Measurements from ENCODE around the gene ADGRB3.
"Not testable (repeated sequence)": the region's sequence is repeated elsewhere in the genome, so short reads cannot be mapped to it uniquely, and the experiment has no call there.

Gene ADGRB3

DNA sequence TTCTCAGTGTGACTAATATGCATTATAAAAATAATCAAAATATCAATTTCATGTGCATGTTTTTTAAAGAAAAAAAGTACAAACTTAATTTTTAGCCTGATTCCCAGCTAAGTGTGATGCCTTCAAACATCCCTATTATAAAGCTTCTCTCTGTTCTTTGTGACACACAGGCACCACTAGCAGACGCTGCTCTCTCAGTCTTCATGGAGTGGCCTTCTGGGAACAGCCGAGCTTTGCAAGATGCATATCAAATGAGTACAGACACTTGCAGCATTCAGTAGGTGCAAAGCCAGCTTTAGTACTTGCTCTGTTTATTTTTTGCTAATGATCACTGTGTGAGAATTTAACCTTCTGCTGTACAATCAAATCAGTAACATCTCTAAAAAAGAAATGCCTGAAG lies 340.0 kb downstream of the ADGRB3 start:
- DNase-seq = no peak

DNA sequence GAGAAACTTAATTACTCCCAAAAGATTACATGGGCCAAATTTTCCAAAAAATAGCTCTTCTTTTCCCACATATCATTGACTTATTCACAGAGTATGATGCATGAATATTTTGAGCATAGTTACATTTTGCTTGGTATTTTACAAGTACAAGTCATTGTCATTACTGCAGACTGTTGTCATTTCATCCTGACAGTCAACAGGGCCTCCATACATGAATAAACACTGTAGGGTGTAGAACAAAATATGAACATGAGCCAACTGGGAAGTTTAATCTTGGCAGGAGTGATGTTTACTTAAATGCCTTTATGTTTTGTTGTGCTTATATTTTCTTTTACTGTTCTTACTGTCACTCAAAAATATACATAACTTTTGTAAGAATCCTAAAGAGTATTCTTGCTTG lies 340.7 kb downstream of the ADGRB3 start:
- DNase-seq = no peak

GRCh38 chr6:68976260-68976659 lies 341.2 kb downstream of the ADGRB3 start:
- no peak for DNase-seq

DNA sequence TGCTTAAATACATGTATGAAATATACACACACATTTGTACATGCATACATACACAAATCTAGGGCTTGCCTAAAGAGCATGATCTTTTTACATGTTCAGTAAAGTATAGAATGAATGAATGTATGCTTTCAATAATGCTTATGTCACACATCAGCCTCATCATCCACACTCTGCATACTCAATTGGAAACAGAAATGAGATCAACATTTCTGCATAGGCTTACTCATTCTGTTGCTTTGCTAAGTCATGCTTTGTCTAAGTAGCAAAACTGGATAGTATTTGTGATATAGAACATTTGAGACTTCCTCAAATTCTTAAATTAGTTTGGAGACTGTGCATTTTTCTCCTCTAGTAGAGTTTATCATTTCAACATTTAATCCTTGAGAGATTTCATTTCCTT lies 343.3 kb downstream of the ADGRB3 start:
- DNase-seq = no peak

GRCh38 chr6:68981668-68982067 lies 346.6 kb downstream of the ADGRB3 start:
- DNase-seq = not testable (repeated sequence)

DNA sequence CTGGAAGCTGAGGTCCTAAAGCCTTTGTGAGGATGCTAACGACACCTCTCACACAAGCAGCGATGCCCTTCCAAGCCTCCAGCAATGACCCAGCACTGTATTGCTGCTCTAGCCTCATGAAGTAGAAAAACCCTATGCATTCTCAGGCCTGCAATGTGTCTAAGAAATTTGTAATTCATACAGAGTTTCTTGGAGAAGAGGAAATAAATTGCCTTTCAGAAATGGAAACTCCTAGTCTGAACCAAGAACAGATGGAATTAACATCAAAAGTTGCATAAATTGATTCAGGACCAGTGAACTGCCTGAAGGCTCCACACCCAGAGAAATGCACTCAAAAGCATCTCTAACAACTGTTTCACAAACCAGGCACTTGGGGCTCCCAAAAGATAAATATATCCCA lies 353.6 kb downstream of the ADGRB3 start:
- DNase-seq = no peak

GRCh38 chr6:68990317-68990716 lies 355.2 kb downstream of the ADGRB3 start:
- DNase-seq = no peak

DNA sequence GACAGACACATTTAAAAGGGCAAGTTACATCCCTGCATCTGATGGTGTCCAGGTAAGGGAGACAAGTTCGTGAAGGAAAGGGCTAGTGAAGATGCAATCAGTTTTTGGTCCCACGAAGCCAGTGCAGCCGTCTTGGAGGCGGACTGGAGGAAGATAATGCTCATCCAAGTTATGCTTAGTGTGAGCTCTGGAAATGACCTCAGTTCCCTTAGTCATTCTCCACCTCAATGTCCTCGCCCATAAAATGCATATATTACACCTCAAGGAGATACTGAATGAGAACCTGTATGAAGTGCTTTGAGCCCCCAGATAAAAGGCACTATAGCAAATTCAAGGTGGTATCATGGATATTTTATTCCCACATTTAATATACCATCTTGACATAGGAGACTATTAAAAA lies 358.8 kb downstream of the ADGRB3 start:
- DNase-seq = no peak

GRCh38 chr6:68994521-68994920 lies 359.4 kb downstream of the ADGRB3 start:
- no peak for DNase-seq

GRCh38 chr6:69005199-69005598 lies 370.1 kb downstream of the ADGRB3 start:
- DNase-seq = no peak

DNA sequence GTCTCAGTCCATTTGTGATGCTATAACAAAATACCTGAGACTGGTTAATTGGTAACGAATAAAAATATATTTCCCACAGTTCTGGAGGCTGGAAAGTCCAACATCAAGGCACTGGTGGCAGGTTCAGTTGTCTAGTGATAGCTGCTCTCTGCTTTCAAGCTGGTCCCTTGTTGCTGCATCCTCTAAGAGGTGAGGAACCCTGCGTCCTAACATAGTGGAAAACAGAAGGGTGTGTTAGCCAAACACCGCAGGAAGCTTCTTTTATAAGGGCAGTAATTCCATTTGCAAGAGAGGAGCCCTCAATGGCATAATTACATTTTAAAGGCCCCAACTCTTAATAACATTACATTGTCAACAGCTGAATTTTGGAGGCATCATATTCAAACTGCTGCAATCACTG lies 372.7 kb downstream of the ADGRB3 start:
- DNase-seq = no peak

DNA sequence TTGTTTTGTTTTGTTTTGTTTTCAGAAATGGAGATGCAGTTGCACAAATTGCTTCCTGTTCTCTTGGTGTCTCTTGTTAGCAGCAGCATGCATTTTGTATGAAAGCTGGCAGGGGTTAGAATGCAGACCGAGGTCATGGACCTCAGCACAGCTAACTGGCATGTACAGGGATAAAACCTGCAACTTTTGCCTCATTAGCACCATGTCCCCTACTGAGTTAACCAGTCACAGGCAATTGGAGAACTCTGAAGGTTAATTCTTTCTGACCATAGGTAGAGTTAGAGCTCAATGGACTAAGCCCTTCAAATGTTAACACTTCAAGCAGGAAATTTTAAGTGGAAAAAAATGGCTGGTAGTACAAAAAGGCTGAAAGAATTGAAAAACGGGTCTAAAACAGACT lies 377.1 kb downstream of the ADGRB3 start:
- DNase-seq = no peak

- DNase-seq = no peak
Observed at GRCh38 chr6:69012876-69013275, 377.8 kb downstream of the ADGRB3 start.

- DNase-seq = no peak
Observed at GRCh38 chr6:69018906-69019305, 383.8 kb downstream of the ADGRB3 start.

DNA sequence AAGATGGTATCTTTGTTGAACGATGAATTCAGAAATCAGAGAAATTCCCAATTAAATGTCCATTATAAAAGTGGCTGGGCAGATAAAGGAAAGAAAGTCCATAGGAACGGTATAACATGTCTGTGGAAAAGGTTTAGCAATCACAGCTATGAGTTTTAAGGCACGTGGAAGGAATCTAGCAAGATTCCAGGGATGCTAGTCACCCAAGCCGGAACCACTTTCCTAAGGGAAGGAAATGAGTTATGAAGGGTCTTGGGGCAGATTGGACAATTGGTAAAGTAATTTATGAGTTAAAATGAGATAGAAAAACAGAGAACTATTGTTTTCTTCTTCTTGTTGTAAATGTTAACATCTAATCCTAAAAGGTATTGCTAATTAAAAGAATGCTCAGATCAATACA lies 384.8 kb downstream of the ADGRB3 start:
- no peak for DNase-seq

GRCh38 chr6:69022993-69023392 lies 387.9 kb downstream of the ADGRB3 start:
- DNase-seq = no peak

DNA sequence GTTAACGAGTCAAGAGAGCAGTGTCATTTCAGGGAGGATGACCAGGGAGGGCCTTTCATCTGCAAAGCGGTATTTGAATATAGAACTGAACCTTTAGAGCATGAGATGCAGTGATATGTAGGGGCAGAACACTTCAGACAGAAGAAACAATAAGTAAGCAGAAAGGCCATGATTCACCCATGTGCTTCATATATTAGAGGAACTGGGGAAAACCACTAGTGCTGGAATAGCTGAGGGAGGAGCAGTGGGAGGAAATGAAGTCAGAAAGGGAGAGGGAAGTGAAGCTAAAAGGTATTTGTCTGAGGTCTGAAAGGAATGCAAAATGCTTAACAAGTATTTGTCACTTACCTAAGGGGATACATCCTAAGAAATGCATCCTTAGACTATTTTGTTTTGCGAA lies 391.2 kb downstream of the ADGRB3 start:
- no peak for DNase-seq

DNA sequence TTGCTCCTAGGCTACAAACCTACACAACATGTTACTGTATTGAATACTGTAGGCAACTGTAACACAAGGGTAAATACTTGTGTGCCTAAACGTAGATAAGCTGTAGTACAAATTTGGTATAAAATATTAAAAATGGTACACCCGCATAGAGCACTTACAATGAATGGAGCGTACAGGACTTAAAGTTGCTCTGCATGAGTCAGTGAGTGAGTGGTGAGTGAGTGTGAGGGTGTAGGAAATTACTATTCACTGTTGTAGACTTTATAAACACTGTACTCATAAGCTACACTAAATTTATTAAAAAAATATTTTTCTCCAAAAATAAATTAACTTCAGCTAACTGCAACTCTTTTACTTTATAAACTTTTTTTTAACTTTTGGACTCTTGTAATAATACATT lies 391.6 kb downstream of the ADGRB3 start:
- DNase-seq = no peak

DNA sequence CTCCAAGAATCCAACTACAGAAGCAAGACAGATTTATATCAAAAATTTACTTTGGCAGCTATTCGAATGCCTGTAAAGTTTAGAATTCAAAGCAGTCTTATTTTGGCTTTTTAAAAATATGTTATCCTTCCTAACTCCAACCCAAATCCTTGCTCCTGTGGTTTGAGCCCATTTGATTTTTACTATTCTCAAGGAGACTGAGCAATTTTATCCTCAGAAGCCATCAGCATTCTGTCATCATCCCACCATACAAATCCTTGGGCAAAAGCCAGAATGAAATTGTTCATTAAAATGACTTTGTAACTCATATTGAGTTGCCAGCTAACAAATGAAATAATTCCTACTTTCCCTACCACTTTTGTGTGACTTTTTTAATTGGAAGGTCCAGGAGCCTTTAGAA lies 392.8 kb downstream of the ADGRB3 start:
- DNase-seq = no peak

GRCh38 chr6:69038841-69039240 lies 403.8 kb downstream of the ADGRB3 start:
- no peak for DNase-seq

- DNase-seq = no peak
Observed at GRCh38 chr6:69042297-69042696, 407.2 kb downstream of the ADGRB3 start.

DNA sequence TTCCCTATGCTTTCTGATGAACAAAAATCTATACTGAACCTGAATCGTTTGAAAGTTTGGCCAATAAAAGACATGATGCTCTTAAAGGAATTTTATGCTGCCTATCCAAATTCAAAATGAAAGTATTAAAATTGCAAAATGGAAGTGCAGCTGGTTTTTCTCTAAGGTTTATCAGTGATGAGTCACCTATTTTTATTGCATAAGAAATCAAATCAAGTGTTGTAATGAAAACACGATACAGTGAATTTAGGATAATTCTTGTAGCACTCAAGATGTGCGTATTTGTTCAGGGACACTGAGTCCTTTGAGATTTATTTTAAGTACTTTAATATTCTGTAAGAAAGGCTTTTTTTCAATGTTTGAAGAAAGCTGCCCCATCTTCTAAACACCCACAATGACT lies 409.5 kb downstream of the ADGRB3 start:
- no peak for DNase-seq

DNA sequence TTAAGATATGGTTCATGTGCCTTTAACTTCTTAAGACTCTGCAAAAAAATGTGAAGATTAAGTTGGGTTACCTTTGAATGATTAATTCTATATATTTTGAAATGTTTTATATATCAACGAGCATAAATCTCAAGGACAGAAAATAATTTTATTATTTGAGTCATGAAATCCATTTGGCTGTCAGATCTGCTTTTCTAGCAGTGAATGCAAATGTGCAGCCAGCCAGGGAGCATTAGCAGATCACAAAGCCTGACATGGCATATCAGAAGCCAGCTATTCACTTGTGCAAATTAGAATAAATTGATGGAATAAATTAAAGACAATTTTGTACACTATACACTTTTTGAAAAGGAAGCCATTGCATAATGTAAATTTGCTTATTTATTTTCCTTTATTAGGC lies 424.3 kb downstream of the ADGRB3 start:
- DNase-seq = no peak

DNA sequence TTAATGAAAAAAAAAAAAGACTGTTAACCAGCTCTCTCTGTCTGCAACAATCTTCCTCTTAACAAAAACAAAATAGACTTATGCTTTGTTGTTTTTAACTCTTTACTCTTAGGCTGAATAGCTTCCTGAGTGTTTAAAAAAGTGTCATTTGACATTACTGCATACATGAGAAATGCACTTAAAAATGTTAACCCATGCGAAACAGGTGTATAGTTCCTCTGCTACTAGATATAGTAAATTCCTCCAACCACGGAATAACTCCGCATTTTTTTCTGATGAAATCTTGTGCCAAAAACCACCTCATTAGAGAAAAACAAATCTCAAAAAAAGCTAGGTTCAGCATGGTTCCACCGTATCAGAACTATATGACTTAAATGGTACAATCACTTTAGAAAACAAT lies 426.0 kb downstream of the ADGRB3 start:
- DNase-seq = no peak

DNA sequence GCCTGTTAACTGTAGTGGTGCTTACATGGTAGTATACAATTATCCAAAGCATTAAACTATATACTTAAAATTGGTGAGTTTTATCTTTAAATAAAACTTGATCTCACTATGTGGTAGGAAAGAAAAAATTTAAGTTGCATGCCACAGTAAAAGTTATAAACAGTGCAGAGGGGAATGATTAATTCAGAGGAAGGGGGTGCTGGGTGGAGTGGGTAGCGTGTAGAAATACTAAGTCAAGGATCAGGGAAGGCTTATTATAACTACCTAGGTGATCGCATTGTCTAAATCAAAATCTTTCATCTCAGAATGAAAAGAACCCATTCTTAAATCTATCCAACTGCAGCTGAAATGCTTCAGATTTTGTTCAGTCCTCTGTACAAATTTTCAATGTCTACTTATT lies 428.3 kb downstream of the ADGRB3 start:
- DNase-seq = no peak

DNA sequence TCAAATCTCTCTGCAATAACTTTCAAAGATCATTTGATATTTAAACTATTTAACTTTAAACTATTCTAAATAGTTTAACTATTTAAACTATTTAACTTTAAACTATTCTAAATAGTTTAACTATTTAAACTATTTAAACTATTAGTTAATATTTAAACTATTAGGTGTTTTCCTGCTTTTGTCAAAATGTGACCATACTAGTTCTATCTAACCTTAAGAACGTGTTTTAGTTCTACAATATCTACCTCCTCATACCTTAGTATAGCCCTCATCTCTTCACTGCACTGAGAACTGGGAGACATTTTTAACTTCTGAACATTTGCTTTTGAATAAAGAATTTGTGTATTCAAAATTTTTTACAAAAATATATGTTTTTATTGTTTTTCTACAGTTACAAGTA lies 429.1 kb downstream of the ADGRB3 start:
- DNase-seq = no peak

All from CD4-positive, alpha-beta T cell treated with Interferon gamma for 1 hour (primary cell).